ENCODE results near the gene TTLL1. TPM values are rescaled to one million over a fixed set of nuclear protein-coding genes. Genes with fewer than 3 reads are reported as not detected.
A peak's percentile ranks its signal among the peaks of the same experiment; 100 is the strongest.

The TTLL1 gene
- total RNA-seq, 2 experiments from 2014 or later, result 4.2 to 6.0 TPM

DNA sequence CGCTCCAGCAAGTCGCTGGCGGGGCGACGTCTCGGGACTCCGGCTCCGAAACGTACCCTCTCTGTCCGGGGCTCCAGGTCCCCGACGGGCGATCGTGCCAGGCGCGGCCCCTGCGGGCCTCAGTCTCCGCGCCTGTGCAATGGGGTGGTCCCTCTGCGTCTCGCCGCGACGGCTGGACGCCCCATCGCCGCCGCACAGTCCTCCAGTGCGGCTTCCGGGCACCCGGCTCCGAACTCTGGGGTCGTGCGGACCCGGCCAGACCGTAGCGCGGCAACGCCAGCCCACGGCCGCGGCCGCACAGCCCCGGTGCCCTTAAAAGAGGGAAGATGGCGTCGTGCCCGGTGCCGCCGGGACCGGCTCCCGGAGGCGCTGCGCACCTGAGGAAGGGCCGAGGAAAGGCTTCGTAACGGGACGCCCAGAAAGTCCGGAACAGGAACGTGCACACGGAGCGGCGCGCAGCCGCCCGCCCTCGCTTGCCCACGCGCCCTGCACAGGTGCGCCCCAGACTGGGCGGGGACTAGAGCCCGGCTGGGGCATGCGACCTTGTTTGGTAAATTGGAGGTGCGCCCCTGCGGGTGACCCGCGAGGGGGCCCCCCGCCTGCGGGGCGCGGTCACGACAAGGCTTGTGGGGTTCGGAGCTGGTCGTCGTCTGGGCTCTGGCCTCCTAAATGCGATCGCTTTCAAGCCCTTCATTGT is 21.9 kb upstream of the TTLL1 start:
- intact Hi-C loops (cut with micrococcal nuclease), result no loop called here
- POLR2A ChIA-PET, result interaction anchor here (1.0 to 1.3 kb wide), 2 partner anchors 10 to 25 kb away, joined by 3 read pairs; no protein-coding TSS in a partner anchor
- TF ChIP-seq, protein P1, sequence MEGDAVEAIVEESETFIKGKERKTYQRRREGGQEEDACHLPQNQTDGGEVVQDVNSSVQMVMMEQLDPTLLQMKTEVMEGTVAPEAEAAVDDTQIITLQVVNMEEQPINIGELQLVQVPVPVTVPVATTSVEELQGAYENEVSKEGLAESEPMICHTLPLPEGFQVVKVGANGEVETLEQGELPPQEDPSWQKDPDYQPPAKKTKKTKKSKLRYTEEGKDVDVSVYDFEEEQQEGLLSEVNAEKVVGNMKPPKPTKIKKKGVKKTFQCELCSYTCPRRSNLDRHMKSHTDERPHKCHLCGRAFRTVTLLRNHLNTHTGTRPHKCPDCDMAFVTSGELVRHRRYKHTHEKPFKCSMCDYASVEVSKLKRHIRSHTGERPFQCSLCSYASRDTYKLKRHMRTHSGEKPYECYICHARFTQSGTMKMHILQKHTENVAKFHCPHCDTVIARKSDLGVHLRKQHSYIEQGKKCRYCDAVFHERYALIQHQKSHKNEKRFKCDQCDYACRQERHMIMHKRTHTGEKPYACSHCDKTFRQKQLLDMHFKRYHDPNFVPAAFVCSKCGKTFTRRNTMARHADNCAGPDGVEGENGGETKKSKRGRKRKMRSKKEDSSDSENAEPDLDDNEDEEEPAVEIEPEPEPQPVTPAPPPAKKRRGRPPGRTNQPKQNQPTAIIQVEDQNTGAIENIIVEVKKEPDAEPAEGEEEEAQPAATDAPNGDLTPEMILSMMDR (IDR thresholded peaks at IDR 0.05), result no peak
- DNase-seq (peak; percentile 51), ATAC-seq (peak; percentile 74)
- H3K9me3 Mint-ChIP-seq, result no peaks in the 10 kb centered on the region
- peaks cover 5% of the 10 kb centered on the region for H3K4me1 Mint-ChIP-seq (ENCODE audit: low read depth)
- H3K36me3 Mint-ChIP-seq (ENCODE audit: low read depth), result no peaks in the 10 kb centered on the region
- peak overlapping the region; percentile 73 for H3K4me3 Mint-ChIP-seq
- peaks cover 3% of the 10 kb centered on the region for H3K27me3 Mint-ChIP-seq
- no peak overlapping the region for H3K27ac Mint-ChIP-seq
- CTCF ChIA-PET, result interaction anchor here (1.1 to 1.4 kb wide), 3 partner anchors 10 to 18 kb away, joined by 3 to 5 read pairs (median 3); no protein-coding TSS in a partner anchor

DNA sequence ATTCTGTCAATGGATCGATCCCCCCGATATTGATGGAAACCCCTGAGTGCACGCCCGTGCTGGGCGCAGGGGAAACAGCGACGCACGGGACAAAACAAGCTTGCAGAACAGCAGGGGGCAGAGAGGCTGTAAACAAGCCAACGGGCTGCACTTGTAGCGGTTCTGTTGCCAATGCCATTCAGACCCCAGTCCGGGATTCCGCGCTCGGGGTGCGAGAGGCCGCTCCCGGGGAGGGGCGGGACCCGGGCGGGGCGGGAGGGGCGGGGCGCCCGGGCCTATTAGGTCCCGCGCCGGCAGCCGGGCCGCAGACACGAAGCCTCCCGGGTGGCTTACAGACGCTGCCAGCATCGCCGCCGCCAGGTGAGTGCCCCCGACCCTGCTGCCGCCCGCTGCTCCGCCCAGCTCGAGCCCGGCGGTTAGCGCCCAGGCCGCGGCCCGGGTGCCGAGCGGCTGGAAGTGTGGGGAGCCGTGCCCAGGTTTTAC is 21.3 kb upstream of the TTLL1 start, which contains the start of gene BIK:
BIK (plus strand) TSS at position 307 of the 483 bp plus-strand sequence. CDS start 13,273 bp downstream, outside the sequence.
- Mint-ChIP-seq H3K27ac (no peak within 1 kb of the TSS), H3K4me1 (ENCODE audit: low read depth) (peaks cover 5% of the 10 kb centered on the region), H3K9me3 (no peaks in the 10 kb centered on the region), H3K27me3 (peaks cover 3% of the 10 kb centered on the region), H3K4me3 (peak within 1 kb of the TSS; percentile 73), H3K36me3 (ENCODE audit: low read depth) (no peaks in the 10 kb centered on the region)
- ATAC-seq (peak; percentile 63), DNase-seq (peak; percentile 44)
- intact Hi-C loops (cut with micrococcal nuclease), result no loop called here
- CTCF ChIA-PET, result interaction anchor here (1.3 to 1.4 kb wide), 2 partner anchors 11 to 12 kb away, joined by 3 read pairs; no protein-coding TSS in a partner anchor
- TF ChIP-seq, protein P1 (IDR thresholded peaks at IDR 0.05), result no peak
- POLR2A ChIA-PET, result interaction anchor here (1.0 to 1.3 kb wide), 2 partner anchors 9 to 24 kb away, joined by 3 read pairs; no protein-coding TSS in a partner anchor

DNA sequence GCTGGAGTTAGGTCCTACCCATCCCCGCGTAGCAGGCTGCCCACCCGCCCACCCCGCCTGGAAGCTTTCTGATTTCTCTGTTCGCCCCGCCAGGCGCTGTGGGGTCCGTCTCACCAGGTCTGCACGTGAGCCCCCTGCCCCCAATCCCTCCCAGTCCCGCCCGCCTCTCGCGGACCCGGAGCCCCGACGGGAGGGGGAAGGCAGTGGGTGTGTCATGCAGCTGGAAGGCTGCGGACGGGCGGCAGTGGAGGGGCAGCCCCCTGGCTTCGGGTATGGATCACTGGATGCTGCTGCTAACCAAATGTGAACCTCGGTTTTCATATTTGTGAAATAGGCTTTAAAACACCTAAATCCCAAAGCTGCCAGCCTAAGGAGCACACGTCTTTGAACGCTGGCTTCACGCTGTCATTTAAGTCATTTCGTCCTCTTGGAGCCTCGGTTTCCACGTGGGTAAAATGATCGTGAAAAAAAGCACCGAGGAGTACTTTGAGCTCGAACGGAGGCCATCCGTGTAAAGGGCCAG is 20.8 kb upstream of the TTLL1 start:
- Mint-ChIP-seq H3K27me3 (peaks cover 3% of the 10 kb centered on the region), H3K9me3 (no peaks in the 10 kb centered on the region), H3K4me1 (ENCODE audit: low read depth) (peaks cover 5% of the 10 kb centered on the region), H3K4me3 (peak overlapping the region; percentile 73), H3K27ac (no peak overlapping the region), H3K36me3 (ENCODE audit: low read depth) (no peaks in the 10 kb centered on the region)
- no peak for ATAC-seq
- no peak for DNase-seq
- TF ChIP-seq, protein P1 (IDR thresholded peaks at IDR 0.05), result no peak
- ChIA-PET CTCF (interaction anchor here (1.3 to 1.4 kb wide), 2 partner anchors 10 to 12 kb away, joined by 3 read pairs; no protein-coding TSS in a partner anchor), POLR2A (interaction anchor here (1.0 to 1.3 kb wide), 3 partner anchors 8 to 181 kb away, joined by 3 read pairs; no protein-coding TSS in a partner anchor)
- intact Hi-C loops (cut with micrococcal nuclease), result no loop called here

DNA sequence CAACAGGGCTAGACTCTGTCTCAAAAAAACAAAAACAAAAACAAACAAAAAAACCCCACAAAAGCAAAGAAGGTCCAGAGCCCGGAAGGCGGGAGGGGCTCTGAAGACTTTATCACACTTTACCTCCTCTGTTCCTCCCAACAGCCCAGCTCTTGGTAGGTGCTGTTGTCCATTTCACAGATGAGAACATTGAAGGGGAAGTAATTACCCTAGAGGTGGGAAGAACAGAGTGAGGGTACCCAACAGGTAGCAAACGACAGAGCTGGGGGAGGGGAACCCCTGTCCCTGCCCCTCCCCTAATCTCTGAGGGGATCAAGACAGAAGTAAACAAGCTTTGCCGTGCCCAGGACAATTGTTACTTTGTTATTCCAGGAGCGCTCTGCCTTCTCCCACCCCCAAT is 20.3 kb upstream of the TTLL1 start:
- ChIA-PET CTCF (interaction anchor here (1.3 to 1.4 kb wide), 2 partner anchors 10 to 13 kb away, joined by 3 read pairs; no protein-coding TSS in a partner anchor), POLR2A (interaction anchor here (1.0 to 1.3 kb wide), 3 partner anchors 11 to 181 kb away, joined by 3 to 4 read pairs (median 3); no protein-coding TSS in a partner anchor)
- Mint-ChIP-seq H3K9me3 (no peaks in the 10 kb centered on the region), H3K36me3 (ENCODE audit: low read depth) (no peaks in the 10 kb centered on the region), H3K27me3 (peaks cover 3% of the 10 kb centered on the region), H3K4me1 (ENCODE audit: low read depth) (peaks cover 5% of the 10 kb centered on the region), H3K4me3 (no peak overlapping the region), H3K27ac (no peak overlapping the region)
- ATAC-seq (no peak), DNase-seq (no peak)
- TF ChIP-seq, protein P1 (IDR thresholded peaks at IDR 0.05), result no peak
- intact Hi-C loops (cut with micrococcal nuclease), result no loop called here
